ENCODE measurements around the gene ERI3.

ERI3 gene

GRCh38 chr1:44259090-44259489, 96.0 kb downstream of the ERI3 start:
- TF ChIP-seq CTCF (IDR thresholded peaks at IDR 0.05; ENCODE audit: poor library complexity, severe bottlenecking): no peak
- ATAC-seq (ENCODE audit: low read depth) (no peak), DNase-seq (ENCODE audit: low spot score) (no peak)
- no peaks in the 10 kb centered on the region for H3K9me3 ChIP-seq (ENCODE audit: severe bottlenecking)
- H3K27me3 ChIP-seq (ENCODE audit: insufficient read depth, poor library complexity, severe bottlenecking): no peaks in the 10 kb centered on the region
- H3K36me3 ChIP-seq (ENCODE audit: low read depth): no peaks in the 10 kb centered on the region
- H3K27ac ChIP-seq (ENCODE audit: poor library complexity, severe bottlenecking): no peak overlapping the region
- H3K4me1 ChIP-seq (ENCODE audit: insufficient read depth, poor library complexity, severe bottlenecking): no peaks in the 10 kb centered on the region
- no peak overlapping the region for H3K4me3 ChIP-seq (ENCODE audit: severe bottlenecking)

- Histone ChIP-seq H3K4me1 (ENCODE audit: insufficient read depth, poor library complexity, severe bottlenecking) (no peaks in the 10 kb centered on the region), H3K4me3 (ENCODE audit: severe bottlenecking) (no peak overlapping the region), H3K27ac (ENCODE audit: poor library complexity, severe bottlenecking) (no peak overlapping the region), H3K27me3 (ENCODE audit: insufficient read depth, poor library complexity, severe bottlenecking) (no peaks in the 10 kb centered on the region), H3K9me3 (ENCODE audit: severe bottlenecking) (no peaks in the 10 kb centered on the region), H3K36me3 (ENCODE audit: low read depth) (no peaks in the 10 kb centered on the region)
- no peak for TF ChIP-seq CTCF (IDR thresholded peaks at IDR 0.05; ENCODE audit: poor library complexity, severe bottlenecking)
- ATAC-seq (ENCODE audit: low read depth) (no peak), DNase-seq (ENCODE audit: low spot score) (no peak)
Observed at GRCh38 chr1:44256762-44257554, 98.1 kb downstream of the ERI3 start.

- H3K27me3 ChIP-seq (ENCODE audit: insufficient read depth, poor library complexity, severe bottlenecking): no peaks in the 10 kb centered on the region
- DNase-seq (ENCODE audit: low spot score): no peak
- ATAC-seq (ENCODE audit: low read depth): no peak
- H3K27ac ChIP-seq (ENCODE audit: poor library complexity, severe bottlenecking): no peak overlapping the region
- no peaks in the 10 kb centered on the region for H3K9me3 ChIP-seq (ENCODE audit: severe bottlenecking)
- no peak overlapping the region for H3K4me3 ChIP-seq (ENCODE audit: severe bottlenecking)
- H3K36me3 ChIP-seq (ENCODE audit: low read depth): no peaks in the 10 kb centered on the region
- TF ChIP-seq CTCF (IDR thresholded peaks at IDR 0.05; ENCODE audit: poor library complexity, severe bottlenecking): no peak
- H3K4me1 ChIP-seq (ENCODE audit: insufficient read depth, poor library complexity, severe bottlenecking): no peaks in the 10 kb centered on the region
Observed at GRCh38 chr1:44254392-44254910, 100.6 kb downstream of the ERI3 start.

- Histone ChIP-seq H3K4me3 (ENCODE audit: severe bottlenecking) (no peak overlapping the region), H3K36me3 (ENCODE audit: low read depth) (no peaks in the 10 kb centered on the region), H3K9me3 (ENCODE audit: severe bottlenecking) (no peaks in the 10 kb centered on the region), H3K4me1 (ENCODE audit: insufficient read depth, poor library complexity, severe bottlenecking) (no peaks in the 10 kb centered on the region), H3K27me3 (ENCODE audit: insufficient read depth, poor library complexity, severe bottlenecking) (no peaks in the 10 kb centered on the region), H3K27ac (ENCODE audit: poor library complexity, severe bottlenecking) (no peak overlapping the region)
- no peak for DNase-seq (ENCODE audit: low spot score)
- TF ChIP-seq CTCF (IDR thresholded peaks at IDR 0.05; ENCODE audit: poor library complexity, severe bottlenecking): no peak
- 0 out of 3 replicates have a peak, but pooled peaks have one; percentile 25 for ATAC-seq (ENCODE audit: low read depth)
Observed at GRCh38 chr1:44251989-44252671, 102.9 kb downstream of the ERI3 start.

All from RWPE2 (cell line).